ENCODE measurements around the gene MFAP5.

DNA sequence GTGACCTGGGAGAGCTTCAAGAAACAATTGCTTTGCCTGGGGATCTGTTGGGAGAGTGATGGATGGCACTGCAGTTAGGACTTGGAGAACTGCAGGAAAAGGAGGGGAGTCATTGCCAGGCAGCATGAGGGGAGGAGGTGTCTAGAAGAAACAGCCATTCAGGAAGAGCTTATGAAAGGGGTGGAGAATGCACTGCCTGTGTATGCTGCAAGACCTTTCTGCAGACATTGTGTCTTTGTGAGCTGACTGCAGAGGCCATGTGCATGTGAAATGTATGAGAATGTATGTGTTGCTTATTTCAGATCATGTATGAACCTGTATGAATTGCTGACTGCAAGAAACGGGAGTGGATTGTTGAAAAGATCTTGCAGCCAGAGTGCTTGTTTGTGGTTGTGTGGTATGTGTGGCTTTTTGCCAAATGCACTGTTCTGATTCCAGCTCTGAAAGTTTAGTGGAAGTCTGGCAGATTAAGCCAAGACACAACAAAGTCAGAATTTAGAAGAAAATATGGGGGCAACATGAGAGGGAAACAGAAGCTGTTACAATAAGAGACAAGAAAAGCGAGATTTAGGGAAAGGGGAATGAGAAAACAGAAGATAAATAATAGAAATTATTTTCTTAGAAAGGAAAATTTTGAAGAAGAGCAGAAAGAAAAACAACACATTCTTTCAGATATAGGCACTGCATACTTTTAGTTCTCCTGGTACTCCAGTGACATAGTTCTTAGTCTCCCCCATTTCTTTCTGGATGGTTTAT is 25.4 kb upstream of the MFAP5 start:
- TF ChIP-seq YY1 (IDR thresholded peaks at IDR 0.05; ENCODE audit: low read depth) (no peak), RCOR1 (IDR thresholded peaks at IDR 0.05; ENCODE audit: low read length) (no peak), POLR2AphosphoS5 (IDR thresholded peaks at IDR 0.05; ENCODE audit: low read depth, low read length) (peak; percentile 89), NRF1 (IDR thresholded peaks at IDR 0.05; ENCODE audit: low read depth, low read length) (no peak), NFIC (IDR thresholded peaks at IDR 0.05; ENCODE audit: borderline replicate concordance) (peak; percentile 86), JUND (IDR thresholded peaks at IDR 0.05) (peak; percentile 17; the same call in 1 of the 2 replicates), CHD2 (IDR thresholded peaks at IDR 0.05; ENCODE audit: low read length, partially characterized antibody) (no peak), MXI1 (IDR thresholded peaks at IDR 0.05; ENCODE audit: low read depth, low read length) (peak; percentile 63; the same call in 1 of the 2 replicates)
- TF ChIP-seq, protein P1, sequence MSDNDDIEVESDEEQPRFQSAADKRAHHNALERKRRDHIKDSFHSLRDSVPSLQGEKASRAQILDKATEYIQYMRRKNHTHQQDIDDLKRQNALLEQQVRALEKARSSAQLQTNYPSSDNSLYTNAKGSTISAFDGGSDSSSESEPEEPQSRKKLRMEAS (IDR thresholded peaks at IDR 0.05; ENCODE audit: low read depth), result peak; percentile 70; the same call in 1 of the 2 replicates
- TF ChIP-seq, protein P2, sequence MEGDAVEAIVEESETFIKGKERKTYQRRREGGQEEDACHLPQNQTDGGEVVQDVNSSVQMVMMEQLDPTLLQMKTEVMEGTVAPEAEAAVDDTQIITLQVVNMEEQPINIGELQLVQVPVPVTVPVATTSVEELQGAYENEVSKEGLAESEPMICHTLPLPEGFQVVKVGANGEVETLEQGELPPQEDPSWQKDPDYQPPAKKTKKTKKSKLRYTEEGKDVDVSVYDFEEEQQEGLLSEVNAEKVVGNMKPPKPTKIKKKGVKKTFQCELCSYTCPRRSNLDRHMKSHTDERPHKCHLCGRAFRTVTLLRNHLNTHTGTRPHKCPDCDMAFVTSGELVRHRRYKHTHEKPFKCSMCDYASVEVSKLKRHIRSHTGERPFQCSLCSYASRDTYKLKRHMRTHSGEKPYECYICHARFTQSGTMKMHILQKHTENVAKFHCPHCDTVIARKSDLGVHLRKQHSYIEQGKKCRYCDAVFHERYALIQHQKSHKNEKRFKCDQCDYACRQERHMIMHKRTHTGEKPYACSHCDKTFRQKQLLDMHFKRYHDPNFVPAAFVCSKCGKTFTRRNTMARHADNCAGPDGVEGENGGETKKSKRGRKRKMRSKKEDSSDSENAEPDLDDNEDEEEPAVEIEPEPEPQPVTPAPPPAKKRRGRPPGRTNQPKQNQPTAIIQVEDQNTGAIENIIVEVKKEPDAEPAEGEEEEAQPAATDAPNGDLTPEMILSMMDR (IDR thresholded peaks at IDR 0.05), result no peak
- TF ChIP-seq, protein P3, sequence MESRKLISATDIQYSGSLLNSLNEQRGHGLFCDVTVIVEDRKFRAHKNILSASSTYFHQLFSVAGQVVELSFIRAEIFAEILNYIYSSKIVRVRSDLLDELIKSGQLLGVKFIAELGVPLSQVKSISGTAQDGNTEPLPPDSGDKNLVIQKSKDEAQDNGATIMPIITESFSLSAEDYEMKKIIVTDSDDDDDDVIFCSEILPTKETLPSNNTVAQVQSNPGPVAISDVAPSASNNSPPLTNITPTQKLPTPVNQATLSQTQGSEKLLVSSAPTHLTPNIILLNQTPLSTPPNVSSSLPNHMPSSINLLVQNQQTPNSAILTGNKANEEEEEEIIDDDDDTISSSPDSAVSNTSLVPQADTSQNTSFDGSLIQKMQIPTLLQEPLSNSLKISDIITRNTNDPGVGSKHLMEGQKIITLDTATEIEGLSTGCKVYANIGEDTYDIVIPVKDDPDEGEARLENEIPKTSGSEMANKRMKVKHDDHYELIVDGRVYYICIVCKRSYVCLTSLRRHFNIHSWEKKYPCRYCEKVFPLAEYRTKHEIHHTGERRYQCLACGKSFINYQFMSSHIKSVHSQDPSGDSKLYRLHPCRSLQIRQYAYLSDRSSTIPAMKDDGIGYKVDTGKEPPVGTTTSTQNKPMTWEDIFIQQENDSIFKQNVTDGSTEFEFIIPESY (IDR thresholded peaks at IDR 0.05; ENCODE audit: borderline replicate concordance, low read depth), result no peak
- TF ChIP-seq, protein P4, sequence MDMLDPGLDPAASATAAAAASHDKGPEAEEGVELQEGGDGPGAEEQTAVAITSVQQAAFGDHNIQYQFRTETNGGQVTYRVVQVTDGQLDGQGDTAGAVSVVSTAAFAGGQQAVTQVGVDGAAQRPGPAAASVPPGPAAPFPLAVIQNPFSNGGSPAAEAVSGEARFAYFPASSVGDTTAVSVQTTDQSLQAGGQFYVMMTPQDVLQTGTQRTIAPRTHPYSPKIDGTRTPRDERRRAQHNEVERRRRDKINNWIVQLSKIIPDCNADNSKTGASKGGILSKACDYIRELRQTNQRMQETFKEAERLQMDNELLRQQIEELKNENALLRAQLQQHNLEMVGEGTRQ (IDR thresholded peaks at IDR 0.05; ENCODE audit: borderline replicate concordance, low read depth, low read length), result no peak
